ENCODE data around the gene SETD2.

GRCh38 chr3:47186285-47186684 lies 22.4 kb upstream of the SETD2 start:
- TF ChIP-seq CTCF (IDR thresholded peaks at IDR 0.05; ENCODE audit: low read depth, low read length) = no peak
- TF ChIP-seq EZH2phosphoT487 (IDR thresholded peaks at IDR 0.05; ENCODE audit: low read depth) = no peak
